ENCODE measurements around the gene TSPAN18. TPM values are rescaled to one million over a fixed set of nuclear protein-coding genes. Genes with fewer than 3 reads are reported as not detected.

The TSPAN18 gene
- total and polyA plus RNA-seq, 2 of the 8 experiments (the other 6 are each of a cell fraction or from before 2014, with no cell fraction given), result 5.2 to 10.2 TPM

DNA sequence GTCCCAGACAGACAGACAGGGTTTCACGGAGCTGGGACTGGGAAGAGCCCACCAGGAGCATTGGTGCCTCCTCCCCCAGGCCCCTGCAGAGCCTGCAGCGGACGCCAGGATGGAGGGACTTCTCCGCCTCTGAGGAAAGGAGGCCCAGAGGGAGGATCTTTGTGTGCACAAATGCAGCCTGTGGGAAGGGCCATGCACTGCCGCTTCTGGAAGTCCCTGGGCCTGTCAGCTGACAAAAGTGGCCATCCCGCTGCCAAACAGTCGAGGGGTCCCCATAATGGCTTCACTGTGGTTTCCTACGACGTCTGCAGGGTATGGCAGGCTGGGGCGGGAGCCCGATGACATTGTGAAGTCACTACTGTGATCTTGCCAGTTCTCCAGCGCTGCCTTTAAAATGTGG, 150.1 kb downstream of the TSPAN18 start (continued):
- TF ChIP-seq, protein P1, sequence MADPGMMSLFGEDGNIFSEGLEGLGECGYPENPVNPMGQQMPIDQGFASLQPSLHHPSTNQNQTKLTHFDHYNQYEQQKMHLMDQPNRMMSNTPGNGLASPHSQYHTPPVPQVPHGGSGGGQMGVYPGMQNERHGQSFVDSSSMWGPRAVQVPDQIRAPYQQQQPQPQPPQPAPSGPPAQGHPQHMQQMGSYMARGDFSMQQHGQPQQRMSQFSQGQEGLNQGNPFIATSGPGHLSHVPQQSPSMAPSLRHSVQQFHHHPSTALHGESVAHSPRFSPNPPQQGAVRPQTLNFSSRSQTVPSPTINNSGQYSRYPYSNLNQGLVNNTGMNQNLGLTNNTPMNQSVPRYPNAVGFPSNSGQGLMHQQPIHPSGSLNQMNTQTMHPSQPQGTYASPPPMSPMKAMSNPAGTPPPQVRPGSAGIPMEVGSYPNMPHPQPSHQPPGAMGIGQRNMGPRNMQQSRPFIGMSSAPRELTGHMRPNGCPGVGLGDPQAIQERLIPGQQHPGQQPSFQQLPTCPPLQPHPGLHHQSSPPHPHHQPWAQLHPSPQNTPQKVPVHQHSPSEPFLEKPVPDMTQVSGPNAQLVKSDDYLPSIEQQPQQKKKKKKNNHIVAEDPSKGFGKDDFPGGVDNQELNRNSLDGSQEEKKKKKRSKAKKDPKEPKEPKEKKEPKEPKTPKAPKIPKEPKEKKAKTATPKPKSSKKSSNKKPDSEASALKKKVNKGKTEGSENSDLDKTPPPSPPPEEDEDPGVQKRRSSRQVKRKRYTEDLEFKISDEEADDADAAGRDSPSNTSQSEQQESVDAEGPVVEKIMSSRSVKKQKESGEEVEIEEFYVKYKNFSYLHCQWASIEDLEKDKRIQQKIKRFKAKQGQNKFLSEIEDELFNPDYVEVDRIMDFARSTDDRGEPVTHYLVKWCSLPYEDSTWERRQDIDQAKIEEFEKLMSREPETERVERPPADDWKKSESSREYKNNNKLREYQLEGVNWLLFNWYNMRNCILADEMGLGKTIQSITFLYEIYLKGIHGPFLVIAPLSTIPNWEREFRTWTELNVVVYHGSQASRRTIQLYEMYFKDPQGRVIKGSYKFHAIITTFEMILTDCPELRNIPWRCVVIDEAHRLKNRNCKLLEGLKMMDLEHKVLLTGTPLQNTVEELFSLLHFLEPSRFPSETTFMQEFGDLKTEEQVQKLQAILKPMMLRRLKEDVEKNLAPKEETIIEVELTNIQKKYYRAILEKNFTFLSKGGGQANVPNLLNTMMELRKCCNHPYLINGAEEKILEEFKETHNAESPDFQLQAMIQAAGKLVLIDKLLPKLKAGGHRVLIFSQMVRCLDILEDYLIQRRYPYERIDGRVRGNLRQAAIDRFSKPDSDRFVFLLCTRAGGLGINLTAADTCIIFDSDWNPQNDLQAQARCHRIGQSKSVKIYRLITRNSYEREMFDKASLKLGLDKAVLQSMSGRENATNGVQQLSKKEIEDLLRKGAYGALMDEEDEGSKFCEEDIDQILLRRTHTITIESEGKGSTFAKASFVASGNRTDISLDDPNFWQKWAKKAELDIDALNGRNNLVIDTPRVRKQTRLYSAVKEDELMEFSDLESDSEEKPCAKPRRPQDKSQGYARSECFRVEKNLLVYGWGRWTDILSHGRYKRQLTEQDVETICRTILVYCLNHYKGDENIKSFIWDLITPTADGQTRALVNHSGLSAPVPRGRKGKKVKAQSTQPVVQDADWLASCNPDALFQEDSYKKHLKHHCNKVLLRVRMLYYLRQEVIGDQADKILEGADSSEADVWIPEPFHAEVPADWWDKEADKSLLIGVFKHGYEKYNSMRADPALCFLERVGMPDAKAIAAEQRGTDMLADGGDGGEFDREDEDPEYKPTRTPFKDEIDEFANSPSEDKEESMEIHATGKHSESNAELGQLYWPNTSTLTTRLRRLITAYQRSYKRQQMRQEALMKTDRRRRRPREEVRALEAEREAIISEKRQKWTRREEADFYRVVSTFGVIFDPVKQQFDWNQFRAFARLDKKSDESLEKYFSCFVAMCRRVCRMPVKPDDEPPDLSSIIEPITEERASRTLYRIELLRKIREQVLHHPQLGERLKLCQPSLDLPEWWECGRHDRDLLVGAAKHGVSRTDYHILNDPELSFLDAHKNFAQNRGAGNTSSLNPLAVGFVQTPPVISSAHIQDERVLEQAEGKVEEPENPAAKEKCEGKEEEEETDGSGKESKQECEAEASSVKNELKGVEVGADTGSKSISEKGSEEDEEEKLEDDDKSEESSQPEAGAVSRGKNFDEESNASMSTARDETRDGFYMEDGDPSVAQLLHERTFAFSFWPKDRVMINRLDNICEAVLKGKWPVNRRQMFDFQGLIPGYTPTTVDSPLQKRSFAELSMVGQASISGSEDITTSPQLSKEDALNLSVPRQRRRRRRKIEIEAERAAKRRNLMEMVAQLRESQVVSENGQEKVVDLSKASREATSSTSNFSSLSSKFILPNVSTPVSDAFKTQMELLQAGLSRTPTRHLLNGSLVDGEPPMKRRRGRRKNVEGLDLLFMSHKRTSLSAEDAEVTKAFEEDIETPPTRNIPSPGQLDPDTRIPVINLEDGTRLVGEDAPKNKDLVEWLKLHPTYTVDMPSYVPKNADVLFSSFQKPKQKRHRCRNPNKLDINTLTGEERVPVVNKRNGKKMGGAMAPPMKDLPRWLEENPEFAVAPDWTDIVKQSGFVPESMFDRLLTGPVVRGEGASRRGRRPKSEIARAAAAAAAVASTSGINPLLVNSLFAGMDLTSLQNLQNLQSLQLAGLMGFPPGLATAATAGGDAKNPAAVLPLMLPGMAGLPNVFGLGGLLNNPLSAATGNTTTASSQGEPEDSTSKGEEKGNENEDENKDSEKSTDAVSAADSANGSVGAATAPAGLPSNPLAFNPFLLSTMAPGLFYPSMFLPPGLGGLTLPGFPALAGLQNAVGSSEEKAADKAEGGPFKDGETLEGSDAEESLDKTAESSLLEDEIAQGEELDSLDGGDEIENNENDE (IDR thresholded peaks at IDR 0.05; ENCODE audit: insufficient replicate concordance, low read length), result no peak
- no peak for TF ChIP-seq YY1 (IDR thresholded peaks at IDR 0.05; ENCODE audit: low read depth, low read length)
- TF ChIP-seq SIN3A (conservative IDR thresholded peaks at IDR 0.05 in 1 of 2, IDR thresholded peaks at IDR 0.05 in 1 of 2; ENCODE audit: low read depth in 1 of 2, low read length in 2 of 2), result no peak
- no peak for TF ChIP-seq CREB1 (IDR thresholded peaks at IDR 0.05)
- no peak for TF ChIP-seq KDM1A (IDR thresholded peaks at IDR 0.05; ENCODE audit: borderline replicate concordance, low read length)
- TF ChIP-seq KDM4A (IDR thresholded peaks at IDR 0.05; ENCODE audit: low read depth, low read length, severe bottlenecking), result no peak
- no peak for TF ChIP-seq RXRA (IDR thresholded peaks at IDR 0.05; ENCODE audit: insufficient read depth, low read depth, low read length)
- TF ChIP-seq HDAC6 (IDR thresholded peaks at IDR 0.05; ENCODE audit: low read depth, low read length), result no peak
- no peak for TF ChIP-seq KDM5A (IDR thresholded peaks at IDR 0.05; ENCODE audit: low read length)
- TF ChIP-seq POLR2A (IDR thresholded peaks at IDR 0.05; ENCODE audit: control extremely low read depth in 1 of 2, low read depth in 2 of 2, low read length in 2 of 2), result no peak
- no peak for TF ChIP-seq POLR2AphosphoS5 (IDR thresholded peaks at IDR 0.05; ENCODE audit: low read depth, low read length)
